ENCODE data around the gene TRIM51.
"Not testable (repeated sequence)": the region's sequence is repeated elsewhere in the genome, so short reads cannot be mapped to it uniquely, and the experiment has no call there.

- not testable (repeated sequence) for TF ChIP-seq EZH2 (IDR thresholded peaks at IDR 0.05; ENCODE audit: borderline replicate concordance, insufficient read depth, low read depth, low read length, poor library complexity, severe bottlenecking); CTCF (IDR thresholded peaks at IDR 0.05)
Measured at GRCh38 chr11:55872731-55873130, 10.4 kb upstream of the TRIM51 start.
